ENCODE results near the gene TRIP10.
A peak's percentile ranks its signal among the peaks of the same experiment; 100 is the strongest.
"Not testable (repeated sequence)": the region's sequence is repeated elsewhere in the genome, so short reads cannot be mapped to it uniquely, and the experiment has no call there.

Gene TRIP10

DNA sequence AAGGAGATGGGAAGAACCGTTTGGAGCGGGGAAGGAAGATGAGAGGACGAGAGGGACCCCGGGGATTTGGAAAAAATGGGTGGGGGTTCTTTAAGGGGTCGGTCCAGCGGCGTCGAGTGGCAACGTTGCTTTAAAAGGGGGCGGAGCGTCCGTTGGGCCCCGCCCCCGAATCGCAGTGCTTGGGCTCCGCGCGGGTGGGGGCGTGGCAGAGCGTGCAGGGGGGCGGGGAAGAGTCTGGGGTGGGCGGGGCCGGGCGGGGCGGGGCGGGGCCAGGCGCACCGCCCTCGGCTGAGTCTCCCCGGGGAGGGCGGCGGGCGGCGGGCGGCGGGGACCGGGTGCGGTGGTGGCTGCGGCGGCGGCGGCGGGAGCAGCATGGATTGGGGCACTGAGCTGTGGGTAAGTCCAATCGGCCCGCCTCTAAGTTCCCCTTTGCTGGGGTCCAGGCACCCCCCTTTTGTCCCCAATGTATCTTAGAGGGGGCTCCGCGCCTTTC is at the start of gene TRIP10:
Gene TRIP10, plus strand, starts transcription at position 291 of the 493 bp plus-strand sequence. Its CDS starts 82 bp downstream, at position 373.
- DNase-seq: peak; percentile 76

- no peak for DNase-seq
Observed at GRCh38 chr19:6690160-6690885, 49.2 kb upstream of the TRIP10 start.

DNA sequence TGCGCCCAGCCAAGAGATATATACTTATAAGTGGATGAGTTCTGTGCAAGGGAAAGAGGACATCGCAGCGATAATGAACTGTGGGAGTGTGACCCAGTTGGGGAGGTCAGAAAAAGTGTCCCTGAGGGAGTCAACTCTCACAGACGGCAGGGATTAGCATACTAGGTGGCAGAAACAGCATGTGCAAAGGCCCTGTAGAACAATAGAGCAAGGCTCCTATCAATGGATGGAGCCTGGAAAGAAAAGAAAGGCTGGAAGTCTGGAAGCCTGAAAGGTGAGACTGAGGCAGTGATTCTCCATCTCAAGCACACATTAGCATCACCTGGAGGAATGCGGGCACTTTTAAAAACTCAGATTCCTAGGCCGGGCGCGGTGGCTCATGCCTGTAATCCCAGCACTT is 48.1 kb upstream of the TRIP10 start:
- DNase-seq: no peak

DNA sequence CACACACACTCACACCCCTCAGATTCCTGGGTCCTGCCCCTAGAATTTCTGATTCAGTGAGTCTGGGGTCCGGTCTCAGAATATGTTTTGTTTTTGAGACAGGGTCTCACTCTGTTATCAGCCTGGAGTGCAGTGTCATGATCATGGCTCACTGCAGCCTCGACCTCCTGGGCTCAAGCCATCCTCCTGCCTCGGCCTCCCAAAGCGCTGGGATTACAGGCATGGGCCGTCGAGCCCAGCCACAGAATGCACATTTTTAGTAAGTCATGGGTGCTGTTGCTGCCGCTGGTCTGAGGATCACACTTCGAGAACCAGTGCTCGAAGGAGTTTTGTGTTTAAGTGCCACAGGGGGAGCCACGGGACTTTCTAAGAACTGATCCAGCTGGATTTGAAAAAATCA is 47.5 kb upstream of the TRIP10 start:
- DNase-seq: no peak

GRCh38 chr19:6693056-6693471 is 46.4 kb upstream of the TRIP10 start:
- no peak for DNase-seq

GRCh38 chr19:6693681-6694080 is 45.8 kb upstream of the TRIP10 start:
- peak; percentile 73 for DNase-seq

DNA sequence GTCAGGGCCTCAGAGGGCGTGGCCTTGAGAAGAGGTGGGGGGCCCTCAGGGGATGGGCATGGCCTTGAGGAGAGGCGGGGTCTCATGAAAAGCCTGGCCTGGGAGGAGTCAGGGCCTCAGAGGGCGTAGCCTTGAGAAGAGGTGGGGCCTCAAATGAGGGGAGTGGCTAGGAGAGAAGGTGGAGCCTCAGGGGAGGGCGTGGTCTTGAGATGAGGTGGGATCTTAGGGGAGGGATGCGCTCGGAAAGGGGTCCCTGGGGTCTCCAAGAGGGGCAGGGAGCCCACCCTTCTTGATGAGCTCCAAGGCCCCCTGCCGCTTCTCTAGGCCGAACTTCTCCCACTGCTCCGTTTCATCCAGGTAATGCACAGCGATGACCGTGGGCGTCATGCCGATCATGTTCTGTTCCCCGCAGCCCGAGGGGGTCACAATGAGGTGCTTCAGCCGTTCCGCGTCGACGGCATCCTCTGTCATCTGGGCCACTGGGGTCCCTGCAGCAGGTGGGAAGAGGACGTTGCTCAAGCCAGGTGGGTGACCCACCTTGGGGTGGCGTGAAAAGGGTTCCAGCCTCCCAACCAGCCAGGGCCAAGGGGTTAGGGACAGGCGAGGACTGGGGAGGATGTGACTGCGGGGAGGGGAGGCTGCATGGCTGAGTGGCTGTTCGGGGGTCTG is 45.2 kb upstream of the TRIP10 start:
- DNase-seq: peak; percentile 29

GRCh38 chr19:6696239-6696820 is 43.1 kb upstream of the TRIP10 start:
- no peak for DNase-seq

DNA sequence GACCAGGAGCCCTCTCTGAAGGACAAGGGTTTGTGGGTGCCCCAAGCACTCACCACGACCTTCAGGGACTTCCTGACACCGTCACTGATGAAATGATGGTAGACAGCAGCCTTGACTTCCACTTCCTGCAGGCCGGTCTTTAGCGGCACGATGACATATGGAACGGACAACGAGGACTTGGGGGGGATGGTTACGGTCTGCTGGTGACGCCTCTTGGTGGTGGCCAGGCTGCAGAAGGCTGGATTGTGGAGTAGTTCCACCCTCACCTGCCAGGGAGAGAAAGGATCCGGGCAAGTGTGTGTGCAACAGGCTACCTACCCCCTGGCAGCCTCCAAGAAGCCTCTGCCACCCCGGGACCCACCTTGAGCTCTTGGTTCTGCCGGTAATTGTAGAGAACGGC is 42.2 kb upstream of the TRIP10 start:
- no peak for DNase-seq

GRCh38 chr19:6699935-6700334 is 39.5 kb upstream of the TRIP10 start:
- DNase-seq: no peak

DNA sequence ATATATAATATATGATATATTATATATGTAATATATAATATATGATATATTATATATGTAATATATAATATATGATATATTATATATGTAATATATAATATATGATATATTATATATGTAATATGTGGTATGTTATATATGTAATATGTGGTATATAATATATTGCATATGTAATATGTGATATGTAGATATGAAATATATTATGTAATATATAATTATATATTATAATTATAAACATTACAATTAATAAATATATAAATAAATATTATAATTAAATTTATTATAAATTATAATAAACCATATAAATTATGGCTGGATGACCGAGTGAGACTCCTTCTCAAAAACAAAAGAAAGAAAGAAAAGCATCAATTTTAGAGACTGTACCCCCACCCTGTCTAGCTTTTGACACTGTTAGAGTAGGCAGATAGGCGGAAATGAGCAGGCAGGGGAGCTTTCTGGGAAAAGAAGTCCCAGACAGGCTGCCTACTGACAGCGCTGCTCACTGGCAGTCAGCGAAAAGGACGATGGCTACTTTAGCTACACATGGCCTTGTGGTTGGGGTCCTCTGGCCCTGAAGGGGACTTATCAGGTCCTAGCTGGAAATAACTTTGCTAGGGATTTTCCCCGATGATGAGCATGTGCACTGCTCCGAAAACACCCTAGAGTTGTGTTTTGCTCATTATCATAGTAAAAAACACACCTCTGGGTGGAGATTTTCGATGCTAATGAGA is 38.7 kb upstream of the TRIP10 start:
- DNase-seq: no peak

DNA sequence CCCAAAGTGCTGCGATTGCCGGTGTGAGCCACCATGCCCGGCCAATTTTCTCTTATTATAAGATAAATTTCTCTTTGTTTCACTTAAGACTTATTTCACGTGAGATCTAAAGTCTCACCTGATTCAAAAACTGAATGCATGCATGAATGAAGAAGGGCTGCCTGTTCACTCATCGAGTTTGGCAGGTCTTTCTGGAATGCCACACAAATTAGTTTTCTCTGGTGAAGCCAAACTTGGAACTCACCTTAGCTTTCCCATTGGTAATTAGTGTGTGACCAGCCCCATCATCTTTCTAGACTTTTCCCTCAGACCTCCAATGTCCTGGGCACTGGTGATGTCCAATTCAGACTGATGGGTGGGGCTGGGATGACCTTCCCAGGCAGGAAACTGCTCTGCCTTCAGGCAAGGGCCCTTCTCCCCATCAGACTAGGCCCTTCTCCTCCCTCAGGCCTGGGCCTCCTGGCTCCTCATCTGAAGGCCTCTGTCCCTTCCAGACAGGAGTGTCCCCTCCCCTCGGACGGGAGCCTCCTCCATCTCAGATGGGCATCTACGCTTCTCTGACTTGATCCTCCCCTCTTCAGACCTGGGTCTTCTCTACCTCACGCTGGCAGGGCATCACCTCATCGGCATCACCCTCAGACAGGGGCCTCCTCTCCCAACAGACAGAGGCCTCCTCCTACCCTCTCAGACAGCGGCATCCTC is 33.4 kb upstream of the TRIP10 start:
- DNase-seq: no peak

DNA sequence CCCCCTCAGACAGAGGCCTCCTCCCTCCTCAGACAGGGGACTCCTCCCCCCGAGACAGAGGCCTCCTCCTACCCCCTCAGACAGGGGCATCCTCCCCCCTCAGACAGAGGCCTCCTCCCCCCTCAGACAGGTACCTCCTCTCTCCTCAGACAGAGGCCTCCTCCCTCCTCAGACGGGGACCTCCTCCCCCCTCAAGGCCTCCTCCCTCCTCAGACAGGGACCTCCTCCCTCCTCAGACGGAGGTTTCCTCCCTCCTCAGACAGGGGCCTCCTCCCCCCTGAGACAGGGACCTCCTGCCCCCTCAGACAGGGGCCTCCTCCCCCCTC is 32.9 kb upstream of the TRIP10 start:
- DNase-seq: no peak

DNA sequence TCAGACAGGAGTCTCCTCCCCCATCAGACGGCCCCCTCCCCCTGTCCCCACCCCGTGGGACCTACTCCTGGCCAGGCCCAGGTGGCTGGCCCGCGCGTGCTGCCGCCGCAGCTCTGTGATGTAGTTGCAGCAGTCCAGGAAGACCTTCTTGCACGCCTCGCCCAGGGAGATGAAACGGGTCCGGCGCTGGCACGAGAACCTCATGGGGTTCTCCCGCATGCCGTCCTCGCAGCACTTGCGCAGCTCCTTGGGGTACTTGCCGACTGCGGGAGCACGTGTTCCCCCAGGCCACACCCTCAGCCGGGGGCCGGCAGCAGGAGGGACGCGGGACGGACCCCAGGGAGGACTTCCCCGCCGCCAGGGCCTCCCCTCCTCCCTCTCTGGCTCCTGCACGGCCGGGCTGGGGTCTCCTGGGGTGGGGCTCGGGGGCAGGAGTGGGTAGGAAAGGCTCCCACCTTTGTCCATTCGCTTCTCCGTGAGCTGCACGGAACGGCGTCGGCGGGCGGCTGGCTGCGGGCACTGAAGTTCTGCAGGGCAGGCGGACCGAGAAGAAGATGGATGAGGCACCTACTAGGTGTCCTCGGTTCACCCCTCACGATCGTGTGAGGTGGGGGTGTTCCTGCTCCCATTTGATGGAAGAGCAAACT is 32.3 kb upstream of the TRIP10 start:
- no peak for DNase-seq

GRCh38 chr19:6707658-6708018 is 31.8 kb upstream of the TRIP10 start:
- no peak for DNase-seq

DNA sequence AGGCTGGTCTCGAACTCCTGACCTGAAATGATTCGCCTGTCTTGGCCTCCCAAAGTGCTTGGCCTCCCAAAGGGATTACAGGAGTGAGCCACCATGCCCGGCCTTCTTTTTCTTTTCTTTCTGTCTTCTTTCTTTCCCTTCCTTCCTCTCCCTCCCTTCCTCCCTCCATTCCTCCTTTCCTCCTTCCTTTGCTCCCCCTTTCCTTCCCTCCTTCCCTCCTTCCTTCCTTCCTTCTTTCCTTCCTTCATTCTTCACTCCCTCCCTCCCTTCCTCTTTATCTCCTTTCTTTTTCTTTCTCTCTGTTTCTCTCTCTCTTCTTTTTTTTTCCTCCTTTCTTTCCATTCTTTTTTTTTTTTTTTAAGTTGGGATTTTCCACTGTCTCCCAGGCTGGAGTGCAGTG is 31.1 kb upstream of the TRIP10 start:
- DNase-seq: no peak

GRCh38 chr19:6708913-6709312 is 30.6 kb upstream of the TRIP10 start:
- DNase-seq: not testable (repeated sequence)

DNA sequence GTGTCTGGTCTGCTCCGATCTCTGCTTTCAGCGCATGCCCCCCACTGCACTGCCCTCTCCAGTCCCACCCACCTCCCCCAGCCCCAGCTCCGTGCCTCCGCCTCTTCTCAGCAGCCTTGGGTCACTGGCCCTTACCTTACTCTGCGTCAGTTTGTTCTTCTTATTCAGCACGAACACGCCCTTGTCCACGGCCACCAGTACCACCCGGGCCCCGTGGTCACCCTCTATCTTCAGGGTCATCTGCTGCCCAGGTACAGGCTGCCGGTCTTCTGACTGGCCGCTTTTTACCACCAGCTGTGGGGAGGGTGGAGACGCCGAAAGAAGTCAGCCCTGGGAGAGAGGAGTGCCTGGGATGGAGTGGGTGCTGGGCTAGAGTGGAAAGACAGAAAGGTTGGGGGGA is 29.9 kb upstream of the TRIP10 start:
- DNase-seq: no peak

- no peak for DNase-seq
Observed at GRCh38 chr19:6710273-6711077, 29.0 kb upstream of the TRIP10 start.

DNA sequence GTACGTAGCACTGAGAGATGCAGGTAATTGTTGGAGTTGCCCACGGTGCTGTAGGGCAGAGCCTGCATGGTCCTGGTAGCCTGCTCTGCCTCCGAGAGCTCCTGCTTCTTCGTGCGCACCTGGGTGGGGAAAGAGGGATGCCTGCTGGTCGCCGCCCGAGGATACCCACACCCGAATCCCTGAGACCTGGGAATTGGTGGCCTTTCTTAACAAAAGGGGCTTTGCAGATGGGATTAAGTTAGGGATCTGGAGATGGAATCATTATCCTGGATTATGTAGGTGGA is 28.5 kb upstream of the TRIP10 start:
- DNase-seq: no peak

- no peak for DNase-seq
Observed at GRCh38 chr19:6711605-6712004, 27.9 kb upstream of the TRIP10 start.

- no peak for DNase-seq
Observed at GRCh38 chr19:6712231-6712630, 27.2 kb upstream of the TRIP10 start.
